Spleen (tissue), 11 donors: Measurements from ENCODE around the gene PHF11. TPM values are rescaled to one million over a fixed set of nuclear protein-coding genes. Genes with fewer than 3 reads are reported as not detected.
"Not testable (repeated sequence)": the region's sequence is repeated elsewhere in the genome, so short reads cannot be mapped to it uniquely, and the experiment has no call there.

Experiments
- DNase-seq: peaks from one replicate; pipeline ENCODE4 v3.0.0-alpha.2; 2020
- H3K27ac ChIP-seq, 8 donors: fragments of 200-600 bp; sonication (generic) in 7 of 8; 1 replicate in 4 of 8; 2 replicates in 4 of 8; pipeline versions ENCODE4 v1.5.0 to v1.8.0; 2016 to 2021; ENCODE audit warnings: inconsistent platforms in 4 of 8, mild to moderate bottlenecking in 4 of 8, moderate library complexity in 1 of 8
- H3K27me3 ChIP-seq, 7 donors: fragments of 200-600 bp; sonication (generic) in 6 of 7; replicated peaks in 1 of 7; 1 replicate in 4 of 7; 2 replicates in 3 of 7; pipeline versions ENCODE4 v1.5.0 to v1.8.0; 2016 to 2021; ENCODE audit warnings: inconsistent platforms in 3 of 7, mild to moderate bottlenecking in 1 of 7
- H3K36me3 ChIP-seq, 6 donors: fragments of 200-600 bp; sonication (generic) in 5 of 6; 1 replicate in 4 of 6; 2 replicates in 2 of 6; pipeline versions ENCODE4 v1.5.0 to v1.8.0; 2016 to 2021; ENCODE audit warnings: inconsistent platforms in 2 of 6
- H3K4me1 ChIP-seq, 6 donors: fragments of 200-600 bp; sonication (generic) in 5 of 6; 1 replicate in 3 of 6; 2 replicates in 3 of 6; pipeline versions ENCODE4 v1.5.0 to v1.8.0; 2016 to 2021; ENCODE audit warnings: inconsistent platforms in 3 of 6
- H3K4me3 ChIP-seq, 8 donors: fragments of 200-600 bp; sonication (generic) in 7 of 8; 1 replicate in 4 of 8; 2 replicates in 4 of 8; pipeline versions ENCODE4 v1.5.0 to v1.8.0; 2016 to 2021; ENCODE audit warnings: inconsistent platforms in 4 of 8, mild to moderate bottlenecking in 4 of 8, moderate library complexity in 2 of 8
- H3K9me3 ChIP-seq, 8 donors: fragments of 200-600 bp; sonication (generic) in 7 of 8; 1 replicate in 4 of 8; 2 replicates in 4 of 8; pipeline versions ENCODE4 v1.5.0 to v1.8.0; 2016 to 2021; ENCODE audit warnings: inconsistent platforms in 4 of 8
- CTCF ChIP-seq, 11 experiments: fragments of 200-600 bp in 7 of 11; fragments of 450-650 bp in 4 of 11; sonication (generic) in 4 of 11; IDR thresholded peaks in 8 of 11; conservative IDR thresholded peaks in 3 of 11; 1 replicate in 7 of 11; 2 replicates in 4 of 11; pipeline versions ENCODE4 v1.4.0 to v1.8.0; 2016 to 2021; ENCODE audit warnings: antibody characterized with exemption in 11 of 11, inconsistent platforms in 4 of 11, mild to moderate bottlenecking in 1 of 11
- POLR2A ChIP-seq, 3 donors: fragments of 450-650 bp; IDR thresholded peaks; one replicate each; pipeline ENCODE4 v1.5.1; 2017; ENCODE audit warnings: antibody characterized with exemption in 3 of 3, mild to moderate bottlenecking in 1 of 3
- POLR2AphosphoS5 ChIP-seq, 3 donors: sonication (generic); formaldehyde crosslinking; IDR thresholded peaks; one replicate each; pipeline ENCODE4 v1.5.1; 2017; ENCODE audit warnings: antibody characterized with exemption in 3 of 3
- WGBS, 5 donors: extraction: QIAGEN DNeasy Blood & Tissue Kit in 3 of 5; methylation state at CpG; one replicate each; pipeline versions ENCODE4 v1.1.5 to v1.1.7; 2013 to 2018; 5-methylcytosine and 5-hydroxymethylcytosine counted together
- intact Hi-C: fragments of 100-400 bp; cut with DNase I; formaldehyde crosslinking; loops from one replicate; pipeline ENCODE4 v1.15.0; 2023; ENCODE audit warnings: low total_unique reads
- polyA plus RNA-seq, 3 donors: library from polyadenylated mRNA; stranded (reverse); fragments of 200-250 nt; gene quantifications; one replicate each; pipeline ENCODE4 v1.2.1, GENCODE V29; 2013
- total RNA-seq, 7 donors: library from RNA; depleted of rRNA in 3 of 7; stranded (reverse); fragments of >200 nt in 3 of 7; fragmentation: NEBNext Ultra II Directional in 4 of 7; extraction: Animal tissue kit (Norgen Biotek cat#: 25700) in 4 of 7; gene quantifications; one replicate each; pipeline versions ENCODE4 v1.1.0 to v1.2.1, GENCODE V29; 2016 to 2021
- donor health status: healthy with polysubstance abuse.
- donor health status: DM: no; HTN: no; CAD: no; lungs with moderate emphysema.
- donor health status: DM: no; HTN: no; CAD: no.
- donor health status: Bipolar disorder and iron deficiency.
- donor health status: healthy.
- donor health status: DM: no; HTN: no; CAD: no.
- donor health status: DM: yes; HTN: yes; CAD: no.

Gene PHF11
- total and polyA plus RNA-seq, 10 donors = 50.5 to 117 (median 71.2) TPM

DNA sequence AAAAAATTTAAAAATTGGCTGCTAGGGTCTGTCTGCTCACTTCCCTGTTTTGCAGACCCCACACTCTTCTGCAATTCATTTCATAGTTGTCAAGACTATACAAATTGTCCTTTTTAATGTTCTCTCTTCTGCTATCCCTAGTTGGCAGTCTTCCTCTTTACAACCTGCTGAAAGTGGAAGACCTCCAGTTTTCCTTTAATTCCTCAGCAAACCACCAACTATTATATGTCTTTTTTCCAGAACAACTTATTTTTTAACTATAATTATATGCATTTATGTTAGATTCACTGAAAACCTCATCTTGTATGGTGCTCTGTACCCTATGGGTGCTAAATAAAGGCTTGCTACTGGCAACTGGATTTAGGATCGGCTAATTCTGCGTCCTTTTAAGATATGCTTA, 1.1 kb upstream of the PHF11 start:
- peak overlapping the region in 7 of 8 donors; percentile 57 to 85 (median 61) for H3K4me3 ChIP-seq
- H3K27ac ChIP-seq = peak overlapping the region; percentile 91 to 99 (median 96)
- no peak for DNase-seq
- peaks cover 0 to 33% (median 5%) of the 10 kb centered on the region in 6 donors for H3K36me3 ChIP-seq
- no peak for TF ChIP-seq POLR2A (IDR thresholded peaks at IDR 0.05)
- no peak for TF ChIP-seq CTCF (IDR thresholded peaks at IDR 0.05 in 8 of 11, conservative IDR thresholded peaks at IDR 0.05 in 3 of 11)
- TF ChIP-seq POLR2AphosphoS5 (IDR thresholded peaks at IDR 0.05) = no peak
- peaks cover 3 to 49% (median 32%) of the 10 kb centered on the region in 6 donors for H3K4me1 ChIP-seq
- 52 to 74% (median 64%) methylated on average over 2 of the region's 2 CpGs for WGBS, 5 donors
- intact Hi-C loops = no loop called here
- H3K27me3 ChIP-seq = no peaks in the 10 kb centered on the region
- H3K9me3 ChIP-seq = no peaks in the 10 kb centered on the region

DNA sequence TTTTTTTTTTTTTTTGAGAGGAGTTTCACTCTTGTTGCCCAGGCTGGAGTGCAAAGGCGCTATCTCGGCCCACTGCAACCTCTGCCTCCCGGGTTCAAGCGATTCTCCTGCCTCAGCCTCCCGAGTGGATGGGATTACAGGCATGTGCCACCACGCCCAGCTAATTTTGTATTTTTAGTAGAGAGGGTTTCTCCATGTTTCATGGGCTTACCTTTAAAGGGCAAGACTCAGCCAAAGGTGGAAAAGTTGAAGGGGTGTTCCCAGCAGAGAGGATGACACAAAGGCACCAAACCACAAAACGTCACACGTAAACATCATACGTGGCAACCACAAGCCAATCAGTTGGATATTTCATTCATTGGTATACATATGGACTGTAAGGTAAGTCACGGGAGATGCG, 1.1 kb downstream of the PHF11 start:
- H3K4me1 ChIP-seq = peaks cover 3 to 60% (median 36%) of the 10 kb centered on the region in 6 donors
- H3K9me3 ChIP-seq, intact Hi-C loops, DNase-seq, H3K27me3 ChIP-seq: not testable (repeated sequence)
- peak overlapping the region; percentile 91 to 99 (median 96) for H3K27ac ChIP-seq
- 72 to 82% (median 81%) methylated on average over 11 of the region's 11 CpGs for WGBS, 5 donors
- peak overlapping the region in 6 of 8 donors; percentile 56 to 85 (median 60) for H3K4me3 ChIP-seq
- H3K36me3 ChIP-seq = peaks cover 0 to 38% (median 2%) of the 10 kb centered on the region in 6 donors

DNA sequence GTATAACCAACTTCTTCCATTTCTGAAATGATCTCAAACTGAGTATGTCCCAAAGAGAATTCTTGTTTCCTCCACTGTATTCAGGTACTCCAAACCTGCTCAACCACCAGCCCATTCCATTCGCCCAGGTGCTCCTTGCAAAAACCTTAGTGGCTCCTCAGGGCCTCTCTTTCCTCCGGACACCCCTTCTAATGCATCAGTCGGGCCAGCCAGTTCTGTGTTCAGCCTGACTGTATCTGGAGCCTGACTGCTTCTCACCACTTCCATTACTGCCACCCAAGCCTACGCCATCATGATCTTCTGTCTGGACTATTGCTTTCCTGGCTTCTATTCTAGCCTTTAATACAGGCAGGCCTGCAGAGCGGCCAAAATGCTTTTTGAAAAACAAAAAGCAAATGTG, 1.5 kb downstream of the PHF11 start:
- TF ChIP-seq CTCF (IDR thresholded peaks at IDR 0.05 in 8 of 11, conservative IDR thresholded peaks at IDR 0.05 in 3 of 11) = no peak
- TF ChIP-seq POLR2A (IDR thresholded peaks at IDR 0.05) = no peak
- no peak for TF ChIP-seq POLR2AphosphoS5 (IDR thresholded peaks at IDR 0.05)
- H3K4me3 ChIP-seq = peak overlapping the region in 1 of 8 donors; percentile 85
- H3K9me3 ChIP-seq = no peaks in the 10 kb centered on the region
- no peaks in the 10 kb centered on the region for H3K27me3 ChIP-seq
- peaks cover 0 to 38% (median 2%) of the 10 kb centered on the region in 6 donors for H3K36me3 ChIP-seq
- 89 to 94% (median 90%) methylated on average over 5 of the region's 5 CpGs for WGBS, 5 donors
- H3K27ac ChIP-seq = peak overlapping the region; percentile 21 to 99 (median 96)
- peaks cover 3 to 65% (median 36%) of the 10 kb centered on the region in 6 donors for H3K4me1 ChIP-seq
- no peak for DNase-seq
- intact Hi-C loops = no loop called here

DNA sequence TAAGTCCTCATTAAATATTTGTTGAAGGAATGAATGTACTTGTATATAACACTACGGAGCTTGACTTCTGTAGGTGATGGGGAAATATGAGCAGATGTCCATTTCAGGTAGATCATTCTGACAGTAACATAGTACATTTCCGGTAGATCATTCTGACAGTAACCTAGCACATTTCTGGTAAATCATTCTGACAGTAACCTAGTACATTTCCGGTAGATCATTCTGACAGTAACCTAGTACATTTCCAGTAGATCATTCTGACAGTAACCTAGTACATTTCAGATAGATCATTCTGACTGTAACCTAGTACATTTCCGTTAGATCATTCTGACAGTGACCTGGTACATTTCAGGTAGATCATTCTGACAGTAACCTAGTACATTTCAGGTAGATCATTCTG, 2.5 kb downstream of the PHF11 start:
- 73 to 86% (median 75%) methylated on average over 4 of the region's 4 CpGs for WGBS, 5 donors
- Histone ChIP-seq H3K27me3 (no peaks in the 10 kb centered on the region), H3K36me3 (peaks cover 0 to 48% (median 2%) of the 10 kb centered on the region in 6 donors), H3K4me3 (no peak overlapping the region), H3K4me1 (peaks cover 3 to 74% (median 42%) of the 10 kb centered on the region in 6 donors), H3K9me3 (no peaks in the 10 kb centered on the region), H3K27ac (peak overlapping the region in 6 of 8 donors; percentile 22 to 99 (median 92))
- TF ChIP-seq CTCF (IDR thresholded peaks at IDR 0.05 in 8 of 11, conservative IDR thresholded peaks at IDR 0.05 in 3 of 11) = no peak
- TF ChIP-seq POLR2AphosphoS5 (IDR thresholded peaks at IDR 0.05) = no peak
- no peak for TF ChIP-seq POLR2A (IDR thresholded peaks at IDR 0.05)
- intact Hi-C loops = no loop called here
- DNase-seq = no peak
